ENCODE results near the gene UCP3.
A peak's percentile ranks its signal among the peaks of the same experiment; 100 is the strongest.

The UCP3 gene

GRCh38 chr11:74010306-74011300 is 1.7 kb upstream of the UCP3 start:
- H3K27me3 ChIP-seq (ENCODE audit: control insufficient read depth in 1 of 2, insufficient read depth in 2 of 2, low read length in 2 of 2), result no peaks in the 10 kb centered on the region
- H3K27ac ChIP-seq (ENCODE audit: low read depth, low read length), result no peak overlapping the region
- H3K9ac ChIP-seq (ENCODE audit: low read depth in 1 of 2, low read length in 2 of 2), result no peak overlapping the region
- no peak overlapping the region for H3K4me3 ChIP-seq (ENCODE audit: low read depth in 1 of 2, low read length in 2 of 2)
- H3K4me1 ChIP-seq (ENCODE audit: control insufficient read depth in 1 of 2, insufficient read depth in 2 of 2, low read length in 2 of 2), result peaks cover 25 to 48% of the 10 kb centered on the region in 2 donors
- peaks cover 0 to 14% of the 10 kb centered on the region in 2 donors for H3K36me3 ChIP-seq (ENCODE audit: control insufficient read depth in 1 of 2, insufficient read depth in 2 of 2, low read length in 2 of 2)
- H3K9me3 ChIP-seq (ENCODE audit: control insufficient read depth in 1 of 2, low read length in 2 of 2), result no peaks in the 10 kb centered on the region

- no peak overlapping the region for H3K27ac ChIP-seq (ENCODE audit: low read depth, low read length)
- H3K27me3 ChIP-seq (ENCODE audit: control insufficient read depth in 1 of 2, insufficient read depth in 2 of 2, low read length in 2 of 2), result no peaks in the 10 kb centered on the region
Observed at GRCh38 chr11:74009675-74010305, 905 bp upstream of the UCP3 start.

GRCh38 chr11:74009230-74009547 is 304 bp upstream of the UCP3 start:
- H3K36me3 ChIP-seq (ENCODE audit: control insufficient read depth in 1 of 2, insufficient read depth in 2 of 2, low read length in 2 of 2), result peaks cover 0 to 13% of the 10 kb centered on the region in 2 donors
- peaks cover 37 to 57% of the 10 kb centered on the region in 2 donors for H3K4me1 ChIP-seq (ENCODE audit: control insufficient read depth in 1 of 2, insufficient read depth in 2 of 2, low read length in 2 of 2)
- no peaks in the 10 kb centered on the region for H3K9me3 ChIP-seq (ENCODE audit: control insufficient read depth in 1 of 2, low read length in 2 of 2)
- no peak overlapping the region for H3K9ac ChIP-seq (ENCODE audit: low read depth in 1 of 2, low read length in 2 of 2)
- H3K27me3 ChIP-seq (ENCODE audit: control insufficient read depth in 1 of 2, insufficient read depth in 2 of 2, low read length in 2 of 2), result no peaks in the 10 kb centered on the region
- no peak overlapping the region for H3K27ac ChIP-seq (ENCODE audit: low read depth, low read length)
- no peak overlapping the region for H3K4me3 ChIP-seq (ENCODE audit: low read depth in 1 of 2, low read length in 2 of 2)

More at GRCh38 chr11:74009675-74010305, 905 bp upstream of the UCP3 start:
- H3K9ac ChIP-seq (ENCODE audit: low read depth in 1 of 2, low read length in 2 of 2), result no peak overlapping the region
- peaks cover 0 to 14% of the 10 kb centered on the region in 2 donors for H3K36me3 ChIP-seq (ENCODE audit: control insufficient read depth in 1 of 2, insufficient read depth in 2 of 2, low read length in 2 of 2)
- no peak overlapping the region for H3K4me3 ChIP-seq (ENCODE audit: low read depth in 1 of 2, low read length in 2 of 2)
- no peaks in the 10 kb centered on the region for H3K9me3 ChIP-seq (ENCODE audit: control insufficient read depth in 1 of 2, low read length in 2 of 2)
- peaks cover 33 to 54% of the 10 kb centered on the region in 2 donors for H3K4me1 ChIP-seq (ENCODE audit: control insufficient read depth in 1 of 2, insufficient read depth in 2 of 2, low read length in 2 of 2)

GRCh38 chr11:74007691-74008372 is 1.1 kb downstream of the UCP3 start:
- no peak overlapping the region for H3K9ac ChIP-seq (ENCODE audit: low read depth in 1 of 2, low read length in 2 of 2)
- no peak overlapping the region for H3K27ac ChIP-seq (ENCODE audit: low read depth, low read length)
- no peaks in the 10 kb centered on the region for H3K9me3 ChIP-seq (ENCODE audit: control insufficient read depth in 1 of 2, low read length in 2 of 2)
- H3K4me1 ChIP-seq (ENCODE audit: control insufficient read depth in 1 of 2, insufficient read depth in 2 of 2, low read length in 2 of 2), result peaks cover 37 to 54% of the 10 kb centered on the region in 2 donors
- peaks cover 0 to 10% of the 10 kb centered on the region in 2 donors for H3K36me3 ChIP-seq (ENCODE audit: control insufficient read depth in 1 of 2, insufficient read depth in 2 of 2, low read length in 2 of 2)
- H3K4me3 ChIP-seq (ENCODE audit: low read depth in 1 of 2, low read length in 2 of 2), result no peak overlapping the region
- H3K27me3 ChIP-seq (ENCODE audit: control insufficient read depth in 1 of 2, insufficient read depth in 2 of 2, low read length in 2 of 2), result no peaks in the 10 kb centered on the region

- Histone ChIP-seq H3K4me1 (ENCODE audit: control insufficient read depth in 1 of 2, insufficient read depth in 2 of 2, low read length in 2 of 2) (peaks cover 37 to 54% of the 10 kb centered on the region in 2 donors), H3K27ac (ENCODE audit: low read depth, low read length) (no peak overlapping the region), H3K27me3 (ENCODE audit: control insufficient read depth in 1 of 2, insufficient read depth in 2 of 2, low read length in 2 of 2) (no peaks in the 10 kb centered on the region), H3K9ac (ENCODE audit: low read depth in 1 of 2, low read length in 2 of 2) (no peak overlapping the region), H3K36me3 (ENCODE audit: control insufficient read depth in 1 of 2, insufficient read depth in 2 of 2, low read length in 2 of 2) (peaks cover 0 to 13% of the 10 kb centered on the region in 2 donors), H3K9me3 (ENCODE audit: control insufficient read depth in 1 of 2, low read length in 2 of 2) (no peaks in the 10 kb centered on the region), H3K4me3 (ENCODE audit: low read depth in 1 of 2, low read length in 2 of 2) (no peak overlapping the region)
Observed at GRCh38 chr11:74006743-74007304, 2.1 kb downstream of the UCP3 start.

- Histone ChIP-seq H3K9ac (ENCODE audit: low read depth in 1 of 2, low read length in 2 of 2) (no peak overlapping the region), H3K4me1 (ENCODE audit: control insufficient read depth in 1 of 2, insufficient read depth in 2 of 2, low read length in 2 of 2) (peaks cover 36 to 50% of the 10 kb centered on the region in 2 donors), H3K27ac (ENCODE audit: low read depth, low read length) (no peak overlapping the region)
Observed at GRCh38 chr11:74005721-74006517, 3.0 kb downstream of the UCP3 start.

GRCh38 chr11:74004759-74005615 is 3.9 kb downstream of the UCP3 start:
- Histone ChIP-seq H3K9me3 (ENCODE audit: control insufficient read depth in 1 of 2, low read length in 2 of 2) (no peaks in the 10 kb centered on the region), H3K27ac (ENCODE audit: low read depth, low read length) (no peak overlapping the region), H3K9ac (ENCODE audit: low read depth in 1 of 2, low read length in 2 of 2) (no peak overlapping the region), H3K4me3 (ENCODE audit: low read depth in 1 of 2, low read length in 2 of 2) (peak overlapping the region in 1 of 2 donors; percentile 23), H3K36me3 (ENCODE audit: control insufficient read depth in 1 of 2, insufficient read depth in 2 of 2, low read length in 2 of 2) (peaks cover 0 to 13% of the 10 kb centered on the region in 2 donors), H3K27me3 (ENCODE audit: control insufficient read depth in 1 of 2, insufficient read depth in 2 of 2, low read length in 2 of 2) (no peaks in the 10 kb centered on the region), H3K4me1 (ENCODE audit: control insufficient read depth in 1 of 2, insufficient read depth in 2 of 2, low read length in 2 of 2) (peaks cover 27 to 40% of the 10 kb centered on the region in 2 donors)

More at GRCh38 chr11:74005721-74006517, 3.0 kb downstream of the UCP3 start:
- H3K27me3 ChIP-seq (ENCODE audit: control insufficient read depth in 1 of 2, insufficient read depth in 2 of 2, low read length in 2 of 2), result no peaks in the 10 kb centered on the region
- peaks cover 0 to 13% of the 10 kb centered on the region in 2 donors for H3K36me3 ChIP-seq (ENCODE audit: control insufficient read depth in 1 of 2, insufficient read depth in 2 of 2, low read length in 2 of 2)
- no peaks in the 10 kb centered on the region for H3K9me3 ChIP-seq (ENCODE audit: control insufficient read depth in 1 of 2, low read length in 2 of 2)
- H3K4me3 ChIP-seq (ENCODE audit: low read depth in 1 of 2, low read length in 2 of 2), result no peak overlapping the region

GRCh38 chr11:74004046-74004695 is 4.7 kb downstream of the UCP3 start:
- no peak overlapping the region for H3K4me3 ChIP-seq (ENCODE audit: low read depth in 1 of 2, low read length in 2 of 2)
- H3K9ac ChIP-seq (ENCODE audit: low read depth in 1 of 2, low read length in 2 of 2), result no peak overlapping the region
- no peaks in the 10 kb centered on the region for H3K9me3 ChIP-seq (ENCODE audit: control insufficient read depth in 1 of 2, low read length in 2 of 2)
- H3K36me3 ChIP-seq (ENCODE audit: control insufficient read depth in 1 of 2, insufficient read depth in 2 of 2, low read length in 2 of 2), result peaks cover 0 to 13% of the 10 kb centered on the region in 2 donors
- H3K27me3 ChIP-seq (ENCODE audit: control insufficient read depth in 1 of 2, insufficient read depth in 2 of 2, low read length in 2 of 2), result no peaks in the 10 kb centered on the region
- no peak overlapping the region for H3K27ac ChIP-seq (ENCODE audit: low read depth, low read length)
- H3K4me1 ChIP-seq (ENCODE audit: control insufficient read depth in 1 of 2, insufficient read depth in 2 of 2, low read length in 2 of 2), result peaks cover 21 to 34% of the 10 kb centered on the region in 2 donors
